ENCODE measurements around the gene FAM171A2.

DNA sequence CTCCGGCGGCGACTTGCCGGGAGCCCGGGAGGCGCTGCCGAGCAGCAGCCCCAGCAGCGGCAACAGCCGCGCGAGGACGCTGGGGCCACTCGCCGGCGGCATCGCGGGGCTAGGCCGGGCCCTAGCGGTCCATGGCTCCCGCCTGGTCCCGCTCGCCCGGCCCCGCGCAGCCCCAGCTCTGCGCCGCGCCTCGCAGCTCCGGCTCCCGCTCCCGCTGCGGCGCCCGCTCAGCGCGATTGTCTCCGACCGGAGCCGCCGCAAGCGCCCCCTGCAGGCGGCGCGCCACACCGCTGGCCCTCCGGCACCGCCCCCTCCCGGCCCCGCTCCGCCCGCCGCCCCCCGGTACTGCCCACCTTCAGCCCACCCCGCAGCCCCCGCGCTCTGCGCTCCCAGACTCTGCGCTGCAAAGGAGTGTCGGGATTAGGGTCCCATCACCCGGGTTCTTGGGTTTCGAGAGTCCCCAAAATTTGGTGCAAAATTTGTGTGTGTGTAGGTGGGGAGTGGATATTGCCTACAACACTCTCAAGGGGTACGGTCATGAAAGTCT is at the start of gene FAM171A2:
- TF ChIP-seq, protein P1, sequence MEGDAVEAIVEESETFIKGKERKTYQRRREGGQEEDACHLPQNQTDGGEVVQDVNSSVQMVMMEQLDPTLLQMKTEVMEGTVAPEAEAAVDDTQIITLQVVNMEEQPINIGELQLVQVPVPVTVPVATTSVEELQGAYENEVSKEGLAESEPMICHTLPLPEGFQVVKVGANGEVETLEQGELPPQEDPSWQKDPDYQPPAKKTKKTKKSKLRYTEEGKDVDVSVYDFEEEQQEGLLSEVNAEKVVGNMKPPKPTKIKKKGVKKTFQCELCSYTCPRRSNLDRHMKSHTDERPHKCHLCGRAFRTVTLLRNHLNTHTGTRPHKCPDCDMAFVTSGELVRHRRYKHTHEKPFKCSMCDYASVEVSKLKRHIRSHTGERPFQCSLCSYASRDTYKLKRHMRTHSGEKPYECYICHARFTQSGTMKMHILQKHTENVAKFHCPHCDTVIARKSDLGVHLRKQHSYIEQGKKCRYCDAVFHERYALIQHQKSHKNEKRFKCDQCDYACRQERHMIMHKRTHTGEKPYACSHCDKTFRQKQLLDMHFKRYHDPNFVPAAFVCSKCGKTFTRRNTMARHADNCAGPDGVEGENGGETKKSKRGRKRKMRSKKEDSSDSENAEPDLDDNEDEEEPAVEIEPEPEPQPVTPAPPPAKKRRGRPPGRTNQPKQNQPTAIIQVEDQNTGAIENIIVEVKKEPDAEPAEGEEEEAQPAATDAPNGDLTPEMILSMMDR (IDR thresholded peaks at IDR 0.05) = peak; percentile 51 to 93 (median 62)
- TF ChIP-seq POLR2A (IDR thresholded peaks at IDR 0.05) = no peak

All from Peyer's patch (tissue), 4 donors.